Activated T-helper 1 cell treated with anti-CD3 and anti-CD28 coated beads, Interleukin-2, amount 50 U/mL, for 16 hours (primary cell): ENCODE measurements around the gene MCMBP.
"Not testable (repeated sequence)": the region's sequence is repeated elsewhere in the genome, so short reads cannot be mapped to it uniquely, and the experiment has no call there.

ENCODE experiments used
- DNase-seq, 2 donors: peaks; one replicate each; pipeline ENCODE4 v3.0.0-alpha.2; 2020; ENCODE audit warnings: low read depth in 1 of 2, low spot score in 1 of 2

Gene MCMBP

DNA sequence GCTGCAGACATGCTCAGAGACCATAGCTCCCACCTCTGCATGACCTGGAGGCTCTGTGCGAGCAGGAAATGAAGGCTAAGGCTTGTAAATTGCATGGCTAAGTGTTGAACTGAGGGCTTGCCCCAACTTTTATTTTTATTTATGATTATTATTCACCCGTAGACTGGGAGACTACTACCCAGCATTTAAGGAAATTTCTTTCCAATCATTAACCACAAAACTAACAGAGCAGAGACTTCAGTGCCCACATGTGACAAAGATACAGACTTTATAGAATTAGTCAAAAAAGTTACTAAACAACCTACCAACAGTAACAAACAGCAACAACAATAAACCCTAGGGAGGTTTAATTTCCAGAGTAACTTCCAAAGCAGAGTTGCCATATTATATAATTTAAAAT lies 39.7 kb downstream of the MCMBP start:
- DNase-seq = no peak

GRCh38 chr10:119831656-119832055 lies 41.0 kb downstream of the MCMBP start:
- no peak for DNase-seq

DNA sequence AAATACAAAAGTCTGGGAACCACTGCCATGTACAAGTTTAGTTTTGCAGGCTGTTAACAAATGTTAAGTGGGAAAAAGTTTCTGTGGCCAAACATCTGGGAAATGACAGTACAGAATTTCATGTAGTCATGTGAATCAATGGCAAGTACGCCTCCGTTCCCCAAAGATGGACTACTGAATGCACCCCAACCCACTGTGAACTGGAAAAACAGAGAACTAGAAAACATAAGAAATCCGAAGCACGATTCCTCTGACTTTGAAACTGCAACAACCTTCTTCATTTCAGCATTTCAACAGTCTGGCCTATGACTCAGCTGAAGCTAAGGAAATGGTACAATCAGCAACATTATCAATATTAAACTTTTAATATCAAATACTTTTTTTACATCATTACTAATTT lies 41.8 kb downstream of the MCMBP start:
- no peak for DNase-seq

DNA sequence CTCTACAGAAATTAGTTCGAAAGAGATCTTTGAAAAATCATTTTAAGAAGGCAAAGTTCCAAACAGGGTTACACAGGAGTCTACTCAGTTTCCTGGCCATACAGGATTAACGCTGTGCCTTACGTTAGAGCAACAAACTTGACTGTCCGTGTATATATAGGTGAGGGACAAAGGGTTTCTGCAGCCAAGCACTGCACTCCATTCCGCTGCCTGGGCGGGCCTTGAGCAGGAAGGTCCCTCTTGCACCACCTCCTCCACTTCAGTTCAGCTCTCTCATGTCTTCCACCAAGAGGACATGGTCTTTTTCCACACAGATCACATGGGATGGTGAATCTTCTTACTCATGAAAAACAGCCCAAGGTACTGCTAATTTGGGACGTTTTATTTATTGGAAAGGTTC lies 43.2 kb downstream of the MCMBP start:
- no peak for DNase-seq

- no peak for DNase-seq
Measured at GRCh38 chr10:119827430-119827829, 45.2 kb downstream of the MCMBP start.

DNA sequence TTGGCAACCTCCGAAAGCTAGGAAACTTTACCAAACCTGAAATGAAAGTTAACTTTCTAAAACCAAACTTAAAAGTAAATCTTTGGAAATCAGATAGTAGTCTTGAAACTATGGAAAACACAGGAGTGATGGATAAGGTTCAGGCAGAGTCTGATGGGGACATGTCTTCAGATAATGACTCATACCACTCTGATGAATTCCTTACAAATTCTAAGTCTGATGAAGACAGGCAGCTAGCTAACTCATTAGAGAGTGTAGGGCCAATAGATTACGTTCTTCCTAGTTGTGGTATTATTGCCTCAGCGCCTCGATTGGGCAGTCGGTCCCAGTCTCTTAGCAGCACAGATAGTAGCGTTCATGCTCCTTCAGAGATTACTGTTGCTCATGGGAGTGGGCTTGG lies 45.9 kb downstream of the MCMBP start:
- no peak for DNase-seq

DNA sequence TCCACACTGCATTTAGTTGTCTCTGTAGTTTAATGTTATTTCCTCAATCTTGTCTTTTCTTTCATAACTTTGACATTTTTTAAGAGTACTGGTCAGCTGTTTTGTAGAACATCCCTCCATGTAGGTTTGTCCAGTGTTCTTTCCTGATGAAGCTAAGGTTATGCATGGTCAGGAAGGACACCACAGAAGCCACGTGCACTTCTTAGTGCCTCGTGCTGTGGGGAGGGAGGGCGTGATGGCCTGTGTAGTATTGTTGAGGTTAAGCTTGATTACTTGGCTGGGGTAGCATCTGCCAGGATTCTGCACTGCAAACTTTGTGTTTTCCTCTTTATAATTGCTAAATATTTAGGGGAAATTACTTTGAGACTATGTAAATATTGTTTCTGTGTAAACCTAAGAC lies 48.3 kb downstream of the MCMBP start:
- DNase-seq = no peak

DNA sequence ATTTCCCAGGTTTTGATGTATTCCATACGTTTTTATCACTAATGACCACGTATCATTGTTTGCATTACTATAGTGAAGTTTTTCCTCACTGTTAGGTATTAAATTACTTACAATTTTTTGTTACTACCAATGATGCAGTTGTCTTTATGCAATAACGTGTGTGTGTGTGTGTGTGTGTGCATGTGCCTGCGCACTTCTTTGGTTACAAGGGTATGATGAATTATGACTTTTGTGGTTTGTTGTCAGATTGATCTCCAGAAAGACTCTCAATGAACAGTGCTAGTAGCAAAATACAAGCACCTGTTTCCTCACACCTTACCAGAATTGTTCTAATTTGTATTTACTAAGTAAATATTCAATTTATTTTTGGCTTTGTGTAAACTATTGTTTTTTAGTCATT lies 51.5 kb downstream of the MCMBP start:
- no peak for DNase-seq

DNA sequence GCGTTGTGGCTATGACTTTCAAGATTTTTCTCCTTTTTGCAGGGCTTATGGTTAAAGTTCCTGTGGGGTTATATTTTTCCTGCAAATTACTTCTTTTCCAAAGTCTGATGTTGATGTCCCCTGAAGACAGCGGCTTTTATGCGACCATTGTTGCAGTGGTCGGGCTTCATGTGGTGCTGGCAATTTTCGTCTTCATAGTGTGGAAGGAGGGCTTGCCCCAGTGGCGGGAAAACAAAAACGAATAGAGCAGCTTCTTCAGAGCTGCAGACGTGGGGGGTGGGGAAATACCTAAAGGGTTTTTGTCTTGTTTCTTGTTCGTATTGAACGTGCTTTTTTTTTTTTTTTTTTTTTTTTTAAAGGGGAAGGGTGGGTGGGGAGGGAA lies 53.8 kb downstream of the MCMBP start:
- no peak for DNase-seq

DNA sequence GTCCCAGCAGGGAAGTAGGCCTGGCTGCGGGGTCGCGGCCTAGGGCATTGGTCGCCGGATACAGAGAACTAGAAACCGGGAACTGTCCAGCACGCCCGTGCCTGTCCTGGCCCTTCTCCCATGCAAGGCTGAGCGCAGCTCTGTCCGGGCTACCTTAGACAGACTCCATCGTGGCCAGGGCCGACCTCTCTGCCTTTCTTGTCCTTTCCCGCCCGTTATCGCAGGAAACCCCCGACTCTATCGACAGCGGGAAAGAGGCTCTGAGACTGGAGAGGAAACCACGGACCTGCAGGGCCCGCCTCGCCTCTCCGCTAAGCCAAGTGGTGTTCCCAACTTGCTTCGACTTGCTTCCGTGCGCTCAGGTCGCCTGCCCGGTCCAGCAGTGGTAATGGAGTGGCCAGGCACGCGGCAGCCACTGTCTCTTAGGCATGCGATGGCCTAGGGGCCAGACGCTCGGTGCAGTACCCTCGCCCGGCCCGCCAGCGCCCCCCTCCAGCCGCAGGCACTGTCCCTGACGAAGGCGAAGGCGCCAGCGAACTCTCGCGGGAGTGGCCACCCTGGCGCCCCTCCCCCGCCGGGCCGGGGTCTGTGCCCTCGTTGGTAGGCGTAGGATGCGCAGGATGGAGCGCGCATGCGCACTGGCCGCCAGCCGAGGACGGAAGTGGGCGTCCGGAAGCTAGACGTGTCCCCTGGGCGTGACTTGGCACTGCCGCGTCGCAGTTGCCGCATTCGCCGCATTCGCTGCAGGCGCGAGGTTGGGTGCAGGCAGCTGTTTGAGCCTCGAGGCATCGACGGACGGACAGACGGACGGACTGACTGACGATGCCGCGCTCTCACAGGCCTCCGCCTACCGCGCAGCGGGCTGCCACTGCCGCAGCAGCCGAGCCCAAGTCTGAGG lies 54.4 kb downstream of the MCMBP start:
- no peak for DNase-seq

- DNase-seq = no peak
Measured at GRCh38 chr10:119815671-119816070, 57.0 kb downstream of the MCMBP start.

DNA sequence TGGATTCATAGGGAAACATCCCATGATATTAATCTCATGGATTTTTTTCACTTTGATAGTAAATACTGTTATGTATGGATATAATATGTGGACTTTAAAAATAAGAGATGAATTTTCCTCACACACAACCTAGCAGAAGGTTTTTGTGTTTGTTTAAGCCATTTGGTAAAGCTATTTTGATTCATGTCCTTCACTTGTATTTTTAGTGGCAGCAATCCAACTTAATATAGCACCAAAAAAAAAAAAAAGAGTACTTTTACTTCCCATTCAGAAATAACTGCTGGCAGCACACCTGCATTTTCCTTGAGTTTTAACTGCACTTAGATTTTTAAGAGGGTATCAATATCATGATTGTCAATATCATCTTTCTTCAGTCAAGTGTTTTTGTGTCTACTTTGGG lies 60.0 kb downstream of the MCMBP start:
- no peak for DNase-seq

DNA sequence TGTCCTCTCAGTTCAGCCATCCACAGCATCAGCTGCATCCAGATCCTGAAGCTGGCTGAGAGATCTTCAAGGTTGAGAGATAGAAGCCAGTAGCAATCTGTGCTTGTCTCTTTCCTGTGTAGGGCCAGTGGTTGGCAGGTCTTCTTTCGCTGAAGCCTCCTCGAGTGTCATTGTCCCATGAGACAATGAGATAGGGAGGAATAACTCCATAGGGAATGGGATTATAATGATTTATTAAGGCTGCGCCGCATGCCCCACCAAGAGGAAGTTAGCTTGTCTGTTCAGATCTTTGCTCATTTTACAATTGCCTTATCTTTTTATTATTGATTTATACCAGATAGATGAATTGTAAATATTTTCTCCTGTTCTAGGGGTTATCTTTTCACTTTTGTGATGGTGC lies 61.5 kb downstream of the MCMBP start:
- no peak for DNase-seq

GRCh38 chr10:119807960-119808697 lies 64.5 kb downstream of the MCMBP start:
- no peak for DNase-seq

- DNase-seq = no peak
Measured at GRCh38 chr10:119806334-119807130, 66.1 kb downstream of the MCMBP start.

GRCh38 chr10:119805702-119806230 lies 66.9 kb downstream of the MCMBP start:
- DNase-seq = no peak

- DNase-seq = no peak
Measured at GRCh38 chr10:119803264-119803663, 69.4 kb downstream of the MCMBP start.

DNA sequence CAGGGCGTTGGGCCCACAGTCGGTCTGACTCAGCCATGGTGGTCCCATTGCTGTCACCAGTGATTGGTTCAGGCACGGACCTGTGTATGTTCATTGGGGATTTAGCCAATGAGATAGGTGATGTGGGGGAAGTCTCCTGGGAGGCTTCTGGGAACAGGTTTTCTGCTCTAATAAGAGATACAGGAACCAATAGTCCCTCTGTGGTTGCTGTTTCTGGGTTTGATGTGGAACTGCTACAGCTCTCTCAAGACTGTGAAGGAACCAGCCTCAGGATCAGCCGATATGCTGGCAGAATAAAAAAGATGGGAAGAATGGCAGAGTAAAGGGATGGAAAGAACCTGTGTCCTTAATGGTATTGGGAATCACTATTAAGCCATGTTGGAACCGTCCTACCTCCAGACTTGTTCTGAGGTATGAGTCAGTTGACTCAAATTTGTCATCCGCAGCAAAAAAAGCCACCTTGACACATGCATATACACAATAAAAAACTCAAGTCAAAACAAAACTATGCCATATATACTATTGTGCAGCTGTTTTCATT lies 70.6 kb downstream of the MCMBP start:
- DNase-seq = no peak

DNA sequence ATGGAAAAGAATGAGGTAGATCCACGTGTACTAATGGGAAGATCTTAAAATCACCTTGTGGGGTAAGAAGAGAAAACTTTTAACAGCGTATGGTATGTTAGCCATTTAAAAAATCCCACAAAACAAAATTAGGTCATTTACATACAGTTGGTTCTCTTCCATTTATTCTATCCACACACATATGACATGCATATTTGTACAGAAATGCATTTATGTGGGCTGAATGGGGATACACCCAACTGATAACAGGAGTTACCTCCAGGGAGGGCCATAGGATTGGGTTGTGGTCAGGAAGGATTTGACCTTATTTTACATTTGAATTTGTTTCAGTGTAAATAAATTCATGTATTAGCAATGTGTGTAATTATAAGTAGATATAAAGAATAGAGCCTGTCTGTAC lies 71.5 kb downstream of the MCMBP start:
- DNase-seq = no peak

GRCh38 chr10:119796039-119796438 lies 76.6 kb downstream of the MCMBP start:
- DNase-seq = no peak

- DNase-seq = not testable (repeated sequence)
Measured at GRCh38 chr10:119795101-119795500, 77.5 kb downstream of the MCMBP start.
